ENCODE results near the gene SLC6A19. TPM values are rescaled to one million over a fixed set of nuclear protein-coding genes. Genes with fewer than 3 reads are reported as not detected.

Gene SLC6A19
- total and polyA plus RNA-seq, 2 of the 13 experiments (the other 11 are each of a cell fraction or from before 2014, with no cell fraction given): 0.02 TPM; not detected in 1

- TF ChIP-seq HIC2 (CRISPR knock-in tag; IDR thresholded peaks at IDR 0.05; ENCODE audit: low read depth) (peak; percentile 51), ZNF614 (CRISPR knock-in tag; IDR thresholded peaks at IDR 0.05; ENCODE audit: borderline replicate concordance) (0 out of 2 replicates have a peak, but pooled peaks have one; percentile 53), ZFP36 (IDR thresholded peaks at IDR 0.05; ENCODE audit: borderline replicate concordance, low read depth, low read length, partially characterized antibody) (no peak), MTERF4 (CRISPR knock-in tag; IDR thresholded peaks at IDR 0.05) (no peak), RARA (CRISPR knock-in tag; IDR thresholded peaks at IDR 0.05) (peak; percentile 20; the same call in 1 of the 2 replicates), ONECUT2 (CRISPR knock-in tag; IDR thresholded peaks at IDR 0.05) (no peak), JARID2 (CRISPR knock-in tag; IDR thresholded peaks at IDR 0.05; ENCODE audit: insufficient replicate concordance) (no peak), TCF12 (IDR thresholded peaks at IDR 0.05) (no peak), TCF12 (CRISPR knock-in tag; IDR thresholded peaks at IDR 0.05) (peak; percentile 39; the same call in 1 of the 2 replicates), MED1 (CRISPR knock-in tag; IDR thresholded peaks at IDR 0.05) (peak; percentile 71), SATB2 (CRISPR knock-in tag; IDR thresholded peaks at IDR 0.05) (no peak), ZFY (CRISPR knock-in tag; IDR thresholded peaks at IDR 0.05) (peak; percentile 72), HOXA7 (CRISPR knock-in tag; IDR thresholded peaks at IDR 0.05) (no peak), ZFX (CRISPR knock-in tag; IDR thresholded peaks at IDR 0.05; ENCODE audit: low read depth) (peak; percentile 86), ARID5B (CRISPR knock-in tag; IDR thresholded peaks at IDR 0.05) (peak; percentile 66), SOX13 (IDR thresholded peaks at IDR 0.05) (peak; percentile 49; the same call in 1 of the 2 replicates), SOX13 (CRISPR knock-in tag; conservative IDR thresholded peaks at IDR 0.05 in 1 of 2, IDR thresholded peaks at IDR 0.05 in 1 of 2) (peak in 1 of 2 experiments; percentile 72; a peak in 1 of 4 replicates), ZNF761 (CRISPR knock-in tag; conservative IDR thresholded peaks at IDR 0.05) (no peak), HNF4A (CRISPR knock-in tag; IDR thresholded peaks at IDR 0.05) (peak; percentile 84), ZBTB10 (CRISPR knock-in tag; IDR thresholded peaks at IDR 0.05; ENCODE audit: borderline replicate concordance) (peak; percentile 74; the same call in 1 of the 2 replicates)
Observed at GRCh38 chr5:1182633-1183423, 18.6 kb upstream of the SLC6A19 start (continued).

Data from HepG2 (cell line).